Large intestine (tissue), 3 donors: ENCODE results near the gene KCNH4. TPM values are rescaled to one million over a fixed set of nuclear protein-coding genes. Genes with fewer than 3 reads are reported as not detected.

ENCODE experiments used
- DNase-seq, 2 donors: peaks; one replicate each; pipeline versions ENCODE4 v3.0.0 to v3.0.0-alpha.2; 2013
- H3K27ac ChIP-seq: one replicate; pipeline ENCODE4 v1.5.1; 2013; ENCODE audit warnings: low read length
- H3K27me3 ChIP-seq: 2 replicates; pipeline ENCODE4 v1.6.1; 2013; ENCODE audit warnings: low read length; ENCODE audit not compliant: control insufficient read depth, insufficient read depth
- H3K36me3 ChIP-seq: 2 replicates; pipeline ENCODE4 v1.6.1; 2013; ENCODE audit warnings: low read length; ENCODE audit not compliant: control insufficient read depth, insufficient read depth
- H3K4me1 ChIP-seq: one replicate; pipeline ENCODE4 v1.6.1; 2013; ENCODE audit warnings: low read length; ENCODE audit not compliant: control insufficient read depth, insufficient read depth
- H3K4me3 ChIP-seq: one replicate; pipeline ENCODE4 v1.5.1; 2013; ENCODE audit warnings: low read length
- H3K9me3 ChIP-seq: one replicate; pipeline ENCODE4 v1.6.1; 2013; ENCODE audit warnings: mild to moderate bottlenecking, low read depth, low read length, moderate library complexity; ENCODE audit not compliant: control insufficient read depth
- WGBS: methylation state at CpG from one replicate; pipeline ENCODE4 v1.1.5; 2013; ENCODE audit warnings: low lambda C conversion rate; ENCODE audit not compliant: insufficient coverage; 5-methylcytosine and 5-hydroxymethylcytosine counted together
- polyA plus RNA-seq: library from polyadenylated mRNA; unstranded; fragments of 120-200 nt; gene quantifications from one replicate; pipeline ENCODE4 v1.2.1, GENCODE V29; 2013

The KCNH4 gene
- polyA plus RNA-seq, 1 donor = 0.36 TPM

DNA sequence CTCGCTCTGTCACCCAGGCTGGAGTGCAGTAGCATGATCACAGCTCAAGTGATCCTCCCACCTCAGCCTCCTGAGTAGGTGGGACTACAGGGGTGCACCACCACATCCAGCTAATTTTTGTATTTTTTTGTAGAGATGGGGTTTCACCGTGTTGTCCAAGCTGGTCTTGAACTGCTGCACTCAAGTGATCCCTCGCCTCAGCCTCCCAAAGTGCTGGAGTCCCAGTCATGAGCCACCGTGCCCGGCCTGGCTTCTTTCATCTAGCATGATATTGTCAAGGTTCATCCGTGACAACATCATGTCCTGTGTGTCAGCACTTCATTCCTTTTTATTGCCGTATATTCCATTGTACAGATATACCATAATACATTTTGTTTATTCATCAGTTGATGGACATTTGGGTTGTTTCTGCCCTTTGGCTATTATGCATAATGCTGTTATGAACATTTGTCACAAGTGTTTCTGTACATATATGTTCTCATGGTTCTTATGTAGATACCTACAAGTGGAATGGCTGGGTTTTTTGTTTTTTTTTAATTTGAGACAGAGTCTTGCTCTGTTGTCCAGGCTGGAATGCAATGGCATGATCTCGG is 16.7 kb upstream of the KCNH4 start:
- Histone ChIP-seq H3K9me3 (no peaks in the 10 kb centered on the region), H3K36me3 (peaks cover 25% of the 10 kb centered on the region), H3K4me1 (peaks cover 29% of the 10 kb centered on the region), H3K27ac (no peak overlapping the region), H3K27me3 (no peaks in the 10 kb centered on the region), H3K4me3 (no peak overlapping the region)
- 100% methylated on average over 2 of the region's 8 CpGs for whole genome bisulfite sequencing
- no peak for DNase-seq

DNA sequence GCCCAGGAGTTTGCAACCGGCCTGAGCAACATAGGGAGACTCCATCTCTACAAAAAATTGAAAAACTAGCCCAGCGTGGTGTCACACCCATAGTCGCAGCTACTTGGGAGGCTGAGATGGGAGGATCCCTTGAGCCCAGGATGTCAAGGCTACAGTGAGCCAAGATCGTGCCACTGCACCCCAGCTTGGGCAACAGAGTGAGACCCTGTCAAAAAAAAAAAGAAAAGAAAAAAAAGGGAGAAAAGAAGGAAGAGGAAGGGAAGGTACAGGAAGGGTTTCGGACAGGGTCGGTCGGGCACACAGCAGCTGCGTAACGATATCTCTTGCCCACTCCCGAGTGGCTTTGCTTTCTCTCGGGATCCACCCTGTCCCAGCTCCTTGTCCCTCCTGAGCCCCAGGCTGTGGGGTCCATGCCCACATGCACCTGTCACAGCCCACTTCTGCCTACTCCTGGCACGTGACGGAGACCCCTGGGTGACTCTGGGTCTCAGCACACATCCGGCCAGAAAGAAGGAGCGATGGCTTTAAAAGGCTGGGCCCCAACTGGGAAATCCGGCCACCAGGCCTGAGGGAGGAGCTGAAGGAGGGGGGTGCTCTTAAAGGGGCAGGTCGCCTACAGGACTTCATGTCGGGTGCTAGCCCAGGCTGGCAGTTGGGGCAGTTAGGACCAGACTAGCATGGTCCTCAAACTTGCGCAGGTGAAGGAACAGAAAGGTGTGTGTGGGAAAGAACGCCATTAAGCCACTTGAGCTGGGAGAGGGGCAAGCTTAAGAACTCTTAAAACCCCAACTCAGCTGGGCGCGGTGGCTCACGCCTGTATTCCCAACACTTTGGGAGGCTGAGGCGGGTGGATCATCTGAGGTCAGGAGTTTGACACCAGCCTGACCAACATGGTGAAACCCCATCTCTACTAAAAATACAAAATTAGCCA is 13.3 kb upstream of the KCNH4 start, which contains the start of gene GHDC:
Gene GHDC, minus strand, starts transcription at position 526 of the 931 bp plus-strand sequence. CDS start 913 bp downstream, outside the sequence.
- H3K4me3 ChIP-seq = peak within 1 kb of the TSS; percentile 75
- peak; percentile 79 to 86 for DNase-seq
- no CpG with 5 or more reads among the region's 24 CpGs for WGBS
- peaks cover 7% of the 10 kb centered on the region for H3K36me3 ChIP-seq
- no peak within 1 kb of the TSS for H3K27ac ChIP-seq
- no peaks in the 10 kb centered on the region for H3K27me3 ChIP-seq
- no peaks in the 10 kb centered on the region for H3K9me3 ChIP-seq
- peaks cover 14% of the 10 kb centered on the region for H3K4me1 ChIP-seq

DNA sequence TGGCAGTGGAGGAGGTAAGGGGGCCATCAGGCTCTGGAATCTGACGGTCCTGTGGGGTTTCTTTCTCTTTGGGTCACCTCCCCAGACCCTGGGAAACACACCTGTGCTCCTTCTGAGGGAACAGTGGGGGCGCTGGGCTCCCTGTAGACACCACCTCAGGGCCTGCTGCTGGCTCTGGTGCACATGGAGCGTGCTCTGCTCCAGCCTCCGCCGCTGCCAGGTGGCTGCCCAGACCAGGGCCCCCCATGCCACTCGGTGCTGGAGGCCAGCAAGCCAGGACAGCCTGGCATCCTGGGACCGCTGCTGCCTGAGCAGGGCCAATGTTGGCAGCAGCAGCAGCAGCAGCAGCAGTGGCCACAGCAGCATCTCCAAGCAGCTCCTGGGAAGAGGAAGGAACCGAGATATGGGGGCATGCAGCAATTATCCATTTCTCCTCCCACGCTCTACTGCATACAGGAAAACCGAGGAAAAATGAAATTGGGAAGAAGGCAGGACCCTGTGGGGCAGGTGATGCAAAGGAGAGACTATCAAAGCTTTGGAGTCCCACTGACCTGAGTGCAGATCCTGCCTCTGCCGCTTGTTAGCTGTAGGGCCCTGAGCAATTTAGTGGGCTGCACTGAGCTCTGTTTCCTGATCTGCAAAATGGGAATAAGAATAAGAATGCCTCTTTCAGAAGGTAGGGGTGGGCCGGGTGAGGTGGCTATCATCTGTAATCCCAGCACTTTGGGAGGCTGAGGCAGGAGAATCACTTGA is 12.4 kb upstream of the KCNH4 start:
- Histone ChIP-seq H3K36me3 (peaks cover 5% of the 10 kb centered on the region), H3K4me3 (peak overlapping the region; percentile 75), H3K9me3 (no peaks in the 10 kb centered on the region), H3K4me1 (peaks cover 14% of the 10 kb centered on the region), H3K27me3 (no peaks in the 10 kb centered on the region), H3K27ac (no peak overlapping the region)
- WGBS = 100% methylated on average over 1 of the region's 12 CpGs
- DNase-seq = no peak

DNA sequence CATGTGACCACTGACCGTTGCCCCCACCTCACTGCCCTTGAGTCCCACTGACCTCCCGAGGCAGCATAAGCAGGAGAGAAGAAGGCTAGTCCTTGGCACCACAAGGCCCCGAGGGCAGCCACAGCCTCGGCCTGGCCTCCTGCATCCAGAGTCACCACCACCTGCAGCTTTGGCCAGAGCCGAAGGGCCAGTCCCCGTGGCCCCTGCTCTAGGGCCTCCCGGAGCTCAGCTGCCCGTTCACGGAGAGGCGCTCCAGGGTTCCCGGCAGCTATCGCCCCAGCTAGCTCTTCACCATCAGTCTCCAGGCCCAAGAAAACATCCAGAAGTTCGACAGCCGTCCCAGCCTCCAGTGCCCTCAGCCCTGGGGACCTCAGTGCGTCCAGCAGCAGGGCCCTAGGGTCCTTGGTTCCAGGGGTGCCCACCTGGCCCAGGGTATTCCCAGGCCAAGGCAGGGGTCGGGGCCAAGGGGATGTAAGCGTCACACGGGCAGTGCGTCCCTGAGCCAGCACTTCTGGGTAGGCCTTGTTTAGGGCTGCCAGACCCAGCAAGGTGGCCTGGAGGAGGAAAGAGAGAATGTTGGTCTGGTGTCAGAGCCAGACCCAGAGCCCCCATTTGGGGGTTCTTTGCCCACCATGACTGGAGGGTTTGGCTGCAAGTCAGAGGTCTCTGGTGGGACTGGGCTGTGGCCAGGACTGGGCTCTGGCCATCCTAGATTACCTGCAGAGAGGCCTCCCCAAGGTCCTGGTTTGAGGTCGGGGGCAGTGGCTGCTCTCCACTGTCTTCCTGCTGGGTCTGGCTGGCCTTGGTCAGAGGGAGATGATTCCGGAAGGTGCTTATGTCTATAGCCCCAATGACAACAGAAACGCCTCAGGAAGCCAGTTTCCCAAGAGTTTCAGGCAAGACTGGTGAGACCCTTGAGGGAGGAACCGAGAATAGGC is 11.5 kb upstream of the KCNH4 start:
- H3K4me1 ChIP-seq = peaks cover 14% of the 10 kb centered on the region
- no peak for DNase-seq
- H3K27me3 ChIP-seq = no peaks in the 10 kb centered on the region
- no peak overlapping the region for H3K27ac ChIP-seq
- no peaks in the 10 kb centered on the region for H3K9me3 ChIP-seq
- peaks cover 5% of the 10 kb centered on the region for H3K36me3 ChIP-seq
- WGBS = no CpG with 5 or more reads among the region's 23 CpGs
- no peak overlapping the region for H3K4me3 ChIP-seq

DNA sequence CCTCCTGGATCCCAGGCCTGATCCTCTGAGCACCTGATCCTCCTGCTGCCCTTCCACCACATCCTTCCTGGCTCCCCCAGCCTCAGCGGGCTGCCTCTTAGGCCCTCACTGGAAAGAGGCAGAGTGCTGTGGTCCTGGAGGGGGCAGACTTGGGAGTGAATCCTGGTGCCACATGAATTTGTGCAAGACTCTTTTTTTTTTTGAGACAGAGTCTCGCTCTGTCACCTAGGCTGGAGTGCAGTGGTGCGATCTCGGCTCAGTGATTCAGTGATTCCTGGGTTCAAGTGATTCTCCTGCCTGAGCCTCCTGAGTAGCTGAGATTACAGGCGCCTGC is 10.3 kb upstream of the KCNH4 start:
- no peak overlapping the region for H3K4me3 ChIP-seq
- no peaks in the 10 kb centered on the region for H3K27me3 ChIP-seq
- H3K36me3 ChIP-seq = peaks cover 5% of the 10 kb centered on the region
- H3K9me3 ChIP-seq = no peaks in the 10 kb centered on the region
- no peak overlapping the region for H3K27ac ChIP-seq
- H3K4me1 ChIP-seq = peaks cover 14% of the 10 kb centered on the region
- no peak for DNase-seq
- WGBS = no CpG with 5 or more reads among the region's 5 CpGs

DNA sequence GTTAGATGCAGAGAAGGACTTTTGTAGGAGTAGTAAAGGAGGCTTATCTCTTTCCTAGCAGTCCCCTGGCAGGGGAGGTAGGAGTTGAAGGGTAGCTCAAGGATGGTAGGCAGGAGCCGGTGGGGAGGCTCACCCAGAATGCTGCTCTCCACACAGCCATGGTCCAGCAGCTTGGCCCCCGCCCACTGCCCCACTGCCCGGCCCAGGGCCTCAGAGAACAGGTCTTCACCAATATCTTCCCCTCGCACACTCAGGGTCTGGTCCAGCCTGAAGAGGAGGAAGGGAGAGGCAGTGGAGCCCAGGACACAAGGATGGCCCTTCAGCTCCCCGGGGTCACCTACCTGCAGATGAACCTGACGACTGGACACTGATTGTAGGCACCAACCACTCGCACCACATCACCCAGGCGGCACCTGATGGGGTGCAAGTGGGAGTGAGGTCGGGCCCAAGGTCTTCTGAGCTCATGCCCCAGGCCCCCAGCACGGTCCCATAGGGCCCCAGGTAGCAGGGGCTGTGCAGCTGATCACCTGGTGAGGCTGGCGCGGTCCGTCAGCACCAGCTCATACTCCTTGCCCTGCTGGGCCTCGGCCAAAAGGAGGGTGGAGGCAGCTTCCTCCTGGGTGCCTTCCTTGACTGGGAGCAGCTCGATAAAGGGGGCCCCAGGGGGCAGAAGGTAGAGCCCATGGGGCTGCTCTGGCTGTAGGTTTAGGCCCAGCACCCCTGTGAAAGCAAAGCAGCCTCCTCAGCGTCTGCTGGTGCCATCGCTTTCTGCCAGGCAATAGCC is 9.7 kb upstream of the KCNH4 start:
- H3K27ac ChIP-seq = no peak overlapping the region
- peaks cover 5% of the 10 kb centered on the region for H3K36me3 ChIP-seq
- H3K4me1 ChIP-seq = peaks cover 14% of the 10 kb centered on the region
- WGBS = no CpG with 5 or more reads among the region's 17 CpGs
- H3K4me3 ChIP-seq = no peak overlapping the region
- no peaks in the 10 kb centered on the region for H3K9me3 ChIP-seq
- DNase-seq = no peak
- no peaks in the 10 kb centered on the region for H3K27me3 ChIP-seq

DNA sequence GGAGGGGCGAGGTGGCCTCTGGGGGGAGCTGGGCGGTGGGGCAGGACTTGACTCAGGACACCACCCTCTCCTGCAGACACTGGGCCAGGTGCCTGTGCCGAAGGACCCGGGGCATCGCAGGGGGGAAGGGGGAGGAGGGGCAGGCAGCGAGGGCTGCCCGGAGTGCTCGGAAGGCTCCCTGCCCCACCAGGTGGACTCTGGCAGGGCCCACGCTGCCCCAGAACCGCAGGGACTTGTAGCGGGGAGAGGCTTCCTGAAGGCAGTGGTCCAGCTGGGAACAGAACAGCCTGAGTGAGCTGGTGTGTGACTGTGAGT is 8.7 kb upstream of the KCNH4 start:
- H3K4me1 ChIP-seq = peaks cover 16% of the 10 kb centered on the region
- no peak overlapping the region for H3K4me3 ChIP-seq
- no peak for DNase-seq
- H3K9me3 ChIP-seq = no peaks in the 10 kb centered on the region
- no peaks in the 10 kb centered on the region for H3K27me3 ChIP-seq
- H3K27ac ChIP-seq = no peak overlapping the region
- H3K36me3 ChIP-seq = peaks cover 5% of the 10 kb centered on the region
- WGBS = no CpG with 5 or more reads among the region's 11 CpGs

DNA sequence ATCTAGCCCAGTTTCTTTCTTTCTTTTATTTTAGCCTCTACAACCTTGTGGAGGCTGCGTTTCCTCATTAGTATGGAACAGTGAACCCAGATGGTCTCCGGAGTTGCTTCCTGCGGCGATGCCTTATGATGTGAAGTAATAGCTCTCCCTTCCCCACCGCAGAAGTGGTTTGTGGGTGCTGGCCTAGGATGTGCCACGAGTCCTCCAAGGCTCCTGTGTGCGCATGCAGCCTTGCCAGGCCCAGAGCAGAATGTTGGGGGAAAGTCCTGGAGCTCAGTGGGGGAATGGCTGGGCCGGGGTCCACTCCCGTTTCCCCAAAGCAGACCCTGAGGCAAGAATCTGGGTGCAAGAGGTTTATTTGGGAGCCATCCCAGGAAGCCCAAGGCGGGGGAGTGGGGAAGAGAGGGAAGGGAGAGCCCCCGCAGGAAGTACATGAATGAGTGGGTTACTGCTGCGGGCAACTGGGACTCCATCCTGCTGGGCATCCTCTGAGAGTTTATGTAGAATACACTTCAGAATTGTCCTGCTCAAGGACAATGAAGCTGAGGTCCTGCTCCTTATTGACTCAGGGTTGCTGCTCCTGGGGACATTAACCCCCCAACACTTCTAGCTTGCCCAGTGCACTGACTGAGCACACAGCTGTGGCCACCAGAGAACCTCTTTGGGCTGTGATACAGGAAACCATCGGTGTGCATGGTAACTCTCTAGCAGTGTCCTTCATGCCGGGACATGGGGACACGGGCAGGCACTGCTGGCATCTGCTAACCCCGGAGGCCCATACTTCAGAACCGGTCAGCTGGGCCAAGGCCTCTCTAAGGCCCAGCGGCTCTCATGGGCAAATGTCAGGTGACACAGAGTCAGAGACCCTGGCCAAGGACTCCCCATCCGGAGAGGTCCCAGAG is 8.1 kb upstream of the KCNH4 start:
- peaks cover 5% of the 10 kb centered on the region for H3K36me3 ChIP-seq
- no peak for DNase-seq
- H3K9me3 ChIP-seq = no peaks in the 10 kb centered on the region
- H3K4me3 ChIP-seq = no peak overlapping the region
- H3K27me3 ChIP-seq = no peaks in the 10 kb centered on the region
- WGBS = no CpG with 5 or more reads among the region's 19 CpGs
- H3K27ac ChIP-seq = no peak overlapping the region
- peaks cover 18% of the 10 kb centered on the region for H3K4me1 ChIP-seq

DNA sequence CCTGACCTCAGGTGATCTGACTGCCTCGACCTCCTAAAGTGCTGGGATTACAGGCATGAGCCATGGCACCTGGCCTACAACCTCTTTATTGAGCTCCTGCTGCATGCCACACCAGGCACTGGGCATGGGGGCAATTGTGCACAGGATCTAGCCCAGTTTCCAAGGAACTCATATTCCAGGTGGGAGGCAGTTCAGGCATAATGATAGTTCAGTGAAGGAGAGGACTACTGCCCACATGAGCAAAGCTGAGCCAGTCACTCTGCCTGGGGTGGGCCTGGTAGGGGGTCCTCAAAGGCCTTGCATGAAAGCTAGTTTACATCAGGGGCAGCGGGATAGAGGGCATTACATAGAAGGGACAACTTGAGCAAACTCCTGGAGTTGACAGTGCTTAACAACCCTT is 6.9 kb upstream of the KCNH4 start:
- Histone ChIP-seq H3K9me3 (no peaks in the 10 kb centered on the region), H3K4me3 (no peak overlapping the region), H3K36me3 (peaks cover 5% of the 10 kb centered on the region), H3K27me3 (no peaks in the 10 kb centered on the region), H3K27ac (no peak overlapping the region), H3K4me1 (peaks cover 17% of the 10 kb centered on the region)
- WGBS = no CpG with 5 or more reads among the region's 2 CpGs
- DNase-seq = no peak
